OCI-LY1 (cell line): ENCODE results near the gene DGKD.
A peak's percentile ranks its signal among the peaks of the same experiment; 100 is the strongest.

Experiments
- H2AFZ ChIP-seq: fragments of 200-600 bp; sonication (generic), shearing (Covaris generic); 2 replicates; pipeline ENCODE4 v1.6.0; 2014; ENCODE audit warnings: antibody characterized with exemption, mild to moderate bottlenecking, low read length
- H3F3A ChIP-seq: fragments of 200-600 bp; sonication (generic), shearing (Covaris generic); 2 replicates; pipeline ENCODE4 v1.6.0; 2014; ENCODE audit warnings: mild to moderate bottlenecking, antibody characterized with exemption, low read length, moderate library complexity; ENCODE audit not compliant: insufficient read depth
- H3K27ac ChIP-seq: fragments of 200-600 bp; sonication (generic); 2 replicates; pipeline ENCODE4 v1.5.1; 2014; ENCODE audit warnings: low read length, mixed run types, mild to moderate bottlenecking, low read depth; ENCODE audit not compliant: poor library complexity, severe bottlenecking
- H3K27me3 ChIP-seq: fragments of 200-600 bp; sonication (generic); 2 replicates; pipeline ENCODE4 v1.6.0; 2014; ENCODE audit warnings: antibody characterized with exemption, mild to moderate bottlenecking, low read length, moderate library complexity; ENCODE audit not compliant: insufficient read depth
- H3K36me3 ChIP-seq: fragments of 200-600 bp; sonication (generic); 2 replicates; pipeline ENCODE4 v1.6.1; 2014; ENCODE audit warnings: mild to moderate bottlenecking, antibody characterized with exemption, low read length, moderate library complexity, mixed read lengths; ENCODE audit not compliant: insufficient read depth
- H3K4me1 ChIP-seq: fragments of 200-600 bp; sonication (generic); 2 replicates; pipeline ENCODE4 v1.5.1; 2014; ENCODE audit warnings: mild to moderate bottlenecking, low read length, moderate library complexity; ENCODE audit not compliant: insufficient read depth, severe bottlenecking
- H3K4me2 ChIP-seq: fragments of 200-600 bp; sonication (generic), shearing (Covaris generic); 2 replicates; pipeline ENCODE4 v1.6.1; 2014; ENCODE audit warnings: low read length
- H3K4me3 ChIP-seq: fragments of 200-600 bp; sonication (generic); 2 replicates; pipeline ENCODE4 v1.5.1; 2014; ENCODE audit warnings: low read length, low read depth, mild to moderate bottlenecking, mixed read lengths; ENCODE audit not compliant: poor library complexity, severe bottlenecking
- H3K79me2 ChIP-seq: fragments of 200-600 bp; shearing (Covaris generic); 2 replicates; pipeline ENCODE4 v1.6.1; 2016; ENCODE audit warnings: mixed run types, low read length, mixed read lengths; ENCODE audit not compliant: insufficient read depth
- H3K9ac ChIP-seq: fragments of 200-600 bp; sonication (generic), shearing (Covaris generic); 2 replicates; pipeline ENCODE4 v1.6.1; 2014; ENCODE audit warnings: mild to moderate bottlenecking, low read length, mixed read lengths
- H3K9me2 ChIP-seq: fragments of 200-600 bp; sonication (generic), shearing (Covaris generic); 2 replicates; pipeline ENCODE4 v1.6.1; 2014; ENCODE audit warnings: low read depth, mild to moderate bottlenecking, low read length, mixed read lengths
- H3K9me3 ChIP-seq: fragments of 200-600 bp; shearing (Covaris generic); 2 replicates; pipeline ENCODE4 v1.6.1; 2014; ENCODE audit warnings: low read length, mixed read lengths
- H4K20me1 ChIP-seq: fragments of 200-600 bp; sonication (generic), shearing (Covaris generic); 2 replicates; pipeline ENCODE4 v1.6.0; 2016; ENCODE audit warnings: mild to moderate bottlenecking, low read length; ENCODE audit not compliant: insufficient read depth
- EZH2 ChIP-seq: fragments of 200-600 bp; sonication (generic), shearing (Covaris generic); IDR thresholded peaks from 2 replicates; pipeline ENCODE4 v1.8.0; 2017; ENCODE audit warnings: borderline replicate concordance, mixed run types, mild to moderate bottlenecking, antibody characterized with exemption, low read length, moderate library complexity, mixed read lengths
- TF ChIP-seq, protein P1 (sequence below): fragments of 200-600 bp; sonication (generic), shearing (Covaris generic); IDR thresholded peaks from 2 replicates; pipeline ENCODE4 v1.5.1; 2017; ENCODE audit warnings: mild to moderate bottlenecking, antibody characterized with exemption, low read length, moderate library complexity, mixed read lengths

DGKD gene

DNA sequence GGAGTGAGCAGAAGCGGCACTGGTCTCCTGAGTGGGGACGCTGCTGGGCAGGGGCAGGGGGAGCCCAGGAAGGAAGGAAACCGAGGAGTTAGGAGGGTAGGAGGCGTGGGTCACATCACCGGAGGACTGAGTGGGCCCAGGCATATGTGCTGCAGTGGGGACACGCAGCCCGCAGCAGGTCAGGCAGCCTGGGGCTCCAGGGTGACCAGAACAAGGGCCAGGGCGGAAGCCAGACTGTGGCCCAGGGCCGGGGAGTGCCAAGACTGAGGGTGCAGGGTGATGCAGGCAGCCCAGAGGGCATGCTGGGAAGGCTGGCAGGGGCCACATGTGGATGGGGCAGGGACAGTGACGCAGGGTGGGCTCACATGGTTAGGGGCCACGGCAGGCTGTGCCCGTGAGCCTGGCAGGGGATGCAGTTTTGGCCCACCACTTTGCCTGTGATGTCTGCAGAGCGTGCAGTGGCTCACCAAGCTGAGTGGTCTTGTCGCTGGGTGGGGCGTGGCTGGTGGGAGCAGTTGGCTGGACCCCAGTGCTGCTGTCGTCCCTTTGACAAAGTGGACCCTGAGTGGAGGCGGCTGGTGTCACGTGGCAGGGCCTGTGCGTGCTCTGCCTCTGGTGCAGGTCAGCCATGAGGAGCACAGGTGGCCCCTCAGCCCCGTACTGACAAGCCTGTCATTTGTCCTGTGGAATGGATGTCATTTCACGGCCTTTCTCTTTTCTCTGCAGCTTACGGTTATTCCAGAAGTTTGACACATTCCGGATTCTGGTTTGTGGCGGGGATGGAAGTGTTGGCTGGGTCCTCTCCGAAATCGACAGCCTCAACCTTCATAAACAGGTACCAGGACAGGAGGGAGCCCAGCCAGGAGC, 87.1 kb downstream of the DGKD start:
- H3K4me2 ChIP-seq: no peak overlapping the region
- no peak overlapping the region for H3K4me3 ChIP-seq
- no peaks in the 10 kb centered on the region for H3K9me2 ChIP-seq
- H3K27ac ChIP-seq: no peak overlapping the region
- no peaks in the 10 kb centered on the region for H4K20me1 ChIP-seq
- H3K36me3 ChIP-seq: no peaks in the 10 kb centered on the region; the same call in 1 of the 2 replicates
- TF ChIP-seq EZH2: no peak
- TF ChIP-seq, protein P1, sequence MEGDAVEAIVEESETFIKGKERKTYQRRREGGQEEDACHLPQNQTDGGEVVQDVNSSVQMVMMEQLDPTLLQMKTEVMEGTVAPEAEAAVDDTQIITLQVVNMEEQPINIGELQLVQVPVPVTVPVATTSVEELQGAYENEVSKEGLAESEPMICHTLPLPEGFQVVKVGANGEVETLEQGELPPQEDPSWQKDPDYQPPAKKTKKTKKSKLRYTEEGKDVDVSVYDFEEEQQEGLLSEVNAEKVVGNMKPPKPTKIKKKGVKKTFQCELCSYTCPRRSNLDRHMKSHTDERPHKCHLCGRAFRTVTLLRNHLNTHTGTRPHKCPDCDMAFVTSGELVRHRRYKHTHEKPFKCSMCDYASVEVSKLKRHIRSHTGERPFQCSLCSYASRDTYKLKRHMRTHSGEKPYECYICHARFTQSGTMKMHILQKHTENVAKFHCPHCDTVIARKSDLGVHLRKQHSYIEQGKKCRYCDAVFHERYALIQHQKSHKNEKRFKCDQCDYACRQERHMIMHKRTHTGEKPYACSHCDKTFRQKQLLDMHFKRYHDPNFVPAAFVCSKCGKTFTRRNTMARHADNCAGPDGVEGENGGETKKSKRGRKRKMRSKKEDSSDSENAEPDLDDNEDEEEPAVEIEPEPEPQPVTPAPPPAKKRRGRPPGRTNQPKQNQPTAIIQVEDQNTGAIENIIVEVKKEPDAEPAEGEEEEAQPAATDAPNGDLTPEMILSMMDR: no peak
- no peak overlapping the region for H3K9ac ChIP-seq
- no peaks in the 10 kb centered on the region for H3K4me1 ChIP-seq
- H3K79me2 ChIP-seq: no peaks in the 10 kb centered on the region
- no peaks in the 10 kb centered on the region for H3F3A ChIP-seq
- H3K9me3 ChIP-seq: no peaks in the 10 kb centered on the region
- no peak overlapping the region for H2AFZ ChIP-seq
- H3K27me3 ChIP-seq: no peaks in the 10 kb centered on the region

DNA sequence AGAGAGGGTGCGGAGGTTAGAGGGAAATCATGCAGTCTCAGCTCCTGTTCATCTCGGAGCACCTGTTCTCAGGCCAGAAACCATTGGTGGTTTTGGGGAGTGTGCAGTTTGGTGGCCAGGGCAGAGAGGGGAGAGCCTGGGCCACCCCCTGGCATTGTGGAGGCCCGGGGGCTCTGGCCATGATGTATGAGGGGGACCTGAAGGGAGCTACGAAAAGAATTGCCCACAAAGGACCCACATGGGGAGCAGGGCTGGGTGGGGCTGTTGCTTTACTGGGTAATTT, 87.7 kb downstream of the DGKD start:
- no peaks in the 10 kb centered on the region; the same call in 1 of the 2 replicates for H3K36me3 ChIP-seq
- H3K4me3 ChIP-seq: no peak overlapping the region
- TF ChIP-seq, protein P1: no peak
- TF ChIP-seq EZH2: no peak

DNA sequence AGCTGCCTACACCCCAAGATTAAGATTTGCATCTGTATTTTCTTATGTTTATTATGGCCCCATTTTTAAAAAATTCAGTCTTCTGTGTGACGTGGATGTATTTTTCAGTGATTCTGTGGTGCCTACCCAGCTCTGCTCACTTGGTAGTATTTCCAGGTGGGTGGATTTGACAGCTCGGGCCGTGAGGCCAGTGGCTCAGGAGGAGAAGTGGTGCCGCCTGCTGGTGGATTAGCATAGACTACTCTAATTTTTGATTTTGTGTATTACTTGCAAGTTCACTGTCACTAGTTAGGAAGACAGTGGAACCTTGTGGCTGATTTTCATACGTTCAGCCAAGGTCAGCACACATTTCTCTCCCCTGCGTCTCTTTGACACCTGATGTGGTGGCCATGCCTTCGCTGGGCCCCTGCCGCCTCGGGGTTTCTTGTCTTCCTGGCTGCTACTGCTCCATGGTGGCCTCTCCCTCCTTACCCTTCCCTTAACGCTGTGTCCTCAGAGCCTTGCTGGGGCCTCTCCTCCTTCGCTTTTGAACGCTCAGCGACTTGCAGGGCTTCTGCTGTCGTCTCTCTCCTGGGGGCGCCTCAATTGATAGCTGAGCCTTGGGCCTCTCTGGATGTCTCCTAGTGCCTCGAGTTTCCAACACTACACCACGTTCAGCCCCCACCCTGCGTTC, 89.4 kb downstream of the DGKD start:
- H3K27me3 ChIP-seq: no peaks in the 10 kb centered on the region
- H3K79me2 ChIP-seq: no peaks in the 10 kb centered on the region
- no peaks in the 10 kb centered on the region for H3K9me3 ChIP-seq
- H3K4me1 ChIP-seq: peaks cover 4% of the 10 kb centered on the region
- H3K27ac ChIP-seq: no peak overlapping the region
- no peaks in the 10 kb centered on the region for H4K20me1 ChIP-seq
- H3K9ac ChIP-seq: no peak overlapping the region
- H3K9me2 ChIP-seq: no peaks in the 10 kb centered on the region
- no peak overlapping the region for H2AFZ ChIP-seq
- no peak overlapping the region for H3K4me2 ChIP-seq
- H3F3A ChIP-seq: no peaks in the 10 kb centered on the region
- H3K4me3 ChIP-seq: no peak overlapping the region
- peaks cover 3% of the 10 kb centered on the region; the same call in 1 of the 2 replicates for H3K36me3 ChIP-seq
- TF ChIP-seq EZH2: no peak
- TF ChIP-seq, protein P1: peak; percentile 93

More for the DNA sequence above, 87.7 kb downstream of the DGKD start:
- Histone ChIP-seq H3K27ac (no peak overlapping the region), H3F3A (no peaks in the 10 kb centered on the region), H3K9me3 (no peaks in the 10 kb centered on the region), H4K20me1 (no peaks in the 10 kb centered on the region), H2AFZ (no peak overlapping the region), H3K4me2 (no peak overlapping the region), H3K9ac (no peak overlapping the region), H3K9me2 (no peaks in the 10 kb centered on the region), H3K79me2 (no peaks in the 10 kb centered on the region), H3K27me3 (no peaks in the 10 kb centered on the region), H3K4me1 (no peaks in the 10 kb centered on the region)
